Upper lobe of right lung (tissue), 1 donor: ENCODE results near the gene HDAC10. TPM values are rescaled to one million over a fixed set of nuclear protein-coding genes. Genes with fewer than 3 reads are reported as not detected.
"Not testable (repeated sequence)": the region's sequence is repeated elsewhere in the genome, so short reads cannot be mapped to it uniquely, and the experiment has no call there.

Source experiments
- ATAC-seq: fragments of 200-7000 bp; cut with Tn5 transposase; one replicate; pipeline ENCODE4 v1.9.1; 2020; ENCODE audit warnings: mild to moderate bottlenecking, moderate library complexity
- DNase-seq: peaks from one replicate; pipeline ENCODE4 v3.0.0-alpha.2; 2020
- H3K27ac ChIP-seq: fragments of 200-600 bp; one replicate; pipeline ENCODE4 v1.8.0; 2022
- H3K27me3 ChIP-seq: fragments of 200-600 bp; one replicate; pipeline ENCODE4 v1.8.0; 2022; ENCODE audit warnings: mild to moderate bottlenecking
- H3K36me3 ChIP-seq: fragments of 200-600 bp; one replicate; pipeline ENCODE4 v1.8.0; 2022
- H3K4me1 ChIP-seq: fragments of 200-600 bp; one replicate; pipeline ENCODE4 v1.8.0; 2022
- H3K4me3 ChIP-seq: fragments of 200-600 bp; one replicate; pipeline ENCODE4 v1.8.0; 2022; ENCODE audit warnings: mild to moderate bottlenecking
- H3K9me3 ChIP-seq: fragments of 200-600 bp; one replicate; pipeline ENCODE4 v1.8.0; 2022
- intact Hi-C: fragments of 100-400 bp; cut with DNase I; formaldehyde crosslinking; loops from one replicate; pipeline ENCODE4 v1.11.0; 2022
- total RNA-seq: library from RNA; stranded (reverse); fragmentation: NEBNext Ultra II Directional; extraction: Animal tissue kit (Norgen Biotek cat#: 25700); gene quantifications from one replicate; pipeline ENCODE4 v1.2.1, GENCODE V29; 2021
- TF ChIP-seq, protein P1 (sequence below): fragments of 200-600 bp; IDR thresholded peaks from one replicate; pipeline ENCODE4 v1.8.0; 2022; ENCODE audit warnings: antibody characterized with exemption
- donor health status: DM: no; HTN: yes; CAD: no; lungs with severe emphysema.

HDAC10 gene
- total RNA-seq, 1 donor from 2014 or later, result 48.9 TPM

GRCh38 chr22:50274311-50274710 is 23.2 kb upstream of the HDAC10 start:
- no peak for ATAC-seq
- H3K4me3 ChIP-seq, result no peak overlapping the region

DNA sequence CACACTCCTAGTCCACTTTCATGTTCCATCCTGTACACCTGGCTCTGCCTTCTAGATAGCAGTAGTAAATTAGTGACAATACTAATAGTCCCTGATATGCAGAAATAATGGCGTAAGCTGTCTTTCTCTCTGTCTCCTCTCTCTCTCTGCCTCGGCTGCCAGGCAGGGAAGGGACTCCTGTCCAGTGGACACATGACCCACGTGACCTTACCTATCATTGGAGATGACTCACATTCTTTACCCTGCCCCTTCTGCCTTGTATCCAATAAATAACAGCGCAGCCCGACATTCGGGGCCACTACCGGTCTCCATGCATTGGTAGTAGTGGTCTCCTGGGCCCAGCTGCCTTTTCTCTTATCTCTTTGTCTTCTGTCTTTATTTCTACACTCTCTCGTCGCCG is 22.7 kb upstream of the HDAC10 start:
- not testable (repeated sequence) for H3K9me3 ChIP-seq, DNase-seq, H3K27ac ChIP-seq, H3K27me3 ChIP-seq, H3K4me3 ChIP-seq, ATAC-seq
- peaks cover 29% of the 10 kb centered on the region for H3K4me1 ChIP-seq
- intact Hi-C loops, result loop anchor here (10.0 kb wide), 1 partner anchor 51 kb away; the partner anchor contains the start of gene DENND6B
- H3K36me3 ChIP-seq, result peaks cover 37% of the 10 kb centered on the region

More at GRCh38 chr22:50274311-50274710, 23.2 kb upstream of the HDAC10 start:
- DNase-seq, result no peak
- H3K4me1 ChIP-seq, result peaks cover 24% of the 10 kb centered on the region
- H3K9me3 ChIP-seq, result no peaks in the 10 kb centered on the region
- H3K27me3 ChIP-seq, result no peaks in the 10 kb centered on the region
- intact Hi-C loops, result loop anchor here (10.0 kb wide), 1 partner anchor 50 kb away; the partner anchor contains the start of gene DENND6B
- H3K27ac ChIP-seq, result no peak overlapping the region
- TF ChIP-seq, protein P1, sequence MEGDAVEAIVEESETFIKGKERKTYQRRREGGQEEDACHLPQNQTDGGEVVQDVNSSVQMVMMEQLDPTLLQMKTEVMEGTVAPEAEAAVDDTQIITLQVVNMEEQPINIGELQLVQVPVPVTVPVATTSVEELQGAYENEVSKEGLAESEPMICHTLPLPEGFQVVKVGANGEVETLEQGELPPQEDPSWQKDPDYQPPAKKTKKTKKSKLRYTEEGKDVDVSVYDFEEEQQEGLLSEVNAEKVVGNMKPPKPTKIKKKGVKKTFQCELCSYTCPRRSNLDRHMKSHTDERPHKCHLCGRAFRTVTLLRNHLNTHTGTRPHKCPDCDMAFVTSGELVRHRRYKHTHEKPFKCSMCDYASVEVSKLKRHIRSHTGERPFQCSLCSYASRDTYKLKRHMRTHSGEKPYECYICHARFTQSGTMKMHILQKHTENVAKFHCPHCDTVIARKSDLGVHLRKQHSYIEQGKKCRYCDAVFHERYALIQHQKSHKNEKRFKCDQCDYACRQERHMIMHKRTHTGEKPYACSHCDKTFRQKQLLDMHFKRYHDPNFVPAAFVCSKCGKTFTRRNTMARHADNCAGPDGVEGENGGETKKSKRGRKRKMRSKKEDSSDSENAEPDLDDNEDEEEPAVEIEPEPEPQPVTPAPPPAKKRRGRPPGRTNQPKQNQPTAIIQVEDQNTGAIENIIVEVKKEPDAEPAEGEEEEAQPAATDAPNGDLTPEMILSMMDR, result peak; percentile 35
- peaks cover 42% of the 10 kb centered on the region for H3K36me3 ChIP-seq

- TF ChIP-seq, protein P1, result peak; percentile 18
- H3K9me3 ChIP-seq, DNase-seq, ATAC-seq, H3K27ac ChIP-seq, H3K27me3 ChIP-seq, H3K4me3 ChIP-seq: not testable (repeated sequence)
- intact Hi-C loops, result loop anchor here (10.0 kb wide), 1 partner anchor 51 kb away; the partner anchor contains the start of gene DENND6B
- H3K36me3 ChIP-seq, result peaks cover 33% of the 10 kb centered on the region
- peaks cover 33% of the 10 kb centered on the region for H3K4me1 ChIP-seq
These were observed 22.3 kb upstream of the HDAC10 start for GRCh38 chr22:50273352-50273751.

- intact Hi-C loops, result loop anchor here (10.0 kb wide), 1 partner anchor 53 kb away; the partner anchor contains the start of gene DENND6B
- ATAC-seq (no peak), DNase-seq (no peak)
- no peaks in the 10 kb centered on the region for H3K27me3 ChIP-seq
- TF ChIP-seq, protein P1, result no peak
- no peak overlapping the region for H3K27ac ChIP-seq
- H3K9me3 ChIP-seq, result no peaks in the 10 kb centered on the region
- H3K4me1 ChIP-seq, result peaks cover 40% of the 10 kb centered on the region
- H3K36me3 ChIP-seq, result peaks cover 22% of the 10 kb centered on the region
- peak overlapping the region; percentile 56 for H3K4me3 ChIP-seq
These were observed 21.2 kb upstream of the HDAC10 start for GRCh38 chr22:50272044-50272802.

- peak; percentile 84 for DNase-seq
- Histone ChIP-seq H3K9me3 (no peaks in the 10 kb centered on the region), H3K27ac (peak overlapping the region; percentile 39), H3K4me3 (peak overlapping the region; percentile 56), H3K4me1 (peaks cover 43% of the 10 kb centered on the region), H3K36me3 (peaks cover 16% of the 10 kb centered on the region), H3K27me3 (no peaks in the 10 kb centered on the region)
- TF ChIP-seq, protein P1, result no peak
- ATAC-seq, result peak; percentile 32
- intact Hi-C loops, result loop anchor here (10.0 kb wide), 1 partner anchor 53 kb away; the partner anchor contains the start of gene DENND6B
These were observed 20.5 kb upstream of the HDAC10 start for GRCh38 chr22:50271519-50271970.
